HepG2 (cell line): Measurements from ENCODE around the gene TJP2. TPM values are rescaled to one million over a fixed set of nuclear protein-coding genes. Genes with fewer than 3 reads are reported as not detected.

Experiments used
- DMAP1 ChIP-seq: IDR thresholded peaks from 2 replicates; pipeline ENCODE4 v1.6.1; 2016
- EHMT2 ChIP-seq: fragments of 200-600 bp; sonication (generic); IDR thresholded peaks from 2 replicates; pipeline ENCODE4 v1.7.0; 2017; ENCODE audit warnings: antibody characterized with exemption, low read depth, low read length, borderline replicate concordance
- GABPB1 ChIP-seq: IDR thresholded peaks from 2 replicates; pipeline ENCODE4 v1.6.1; 2016; ENCODE audit warnings: mild to moderate bottlenecking, missing genetic modification reagents, moderate library complexity, missing compliant biosample characterization
- HIVEP1 ChIP-seq: sonication (generic); formaldehyde crosslinking; IDR thresholded peaks from 2 replicates; pipeline ENCODE4 v1.4.0; 2020; ENCODE audit warnings: mild to moderate bottlenecking, missing genetic modification reagents
- MAF1 ChIP-seq: sonication (generic); formaldehyde crosslinking; IDR thresholded peaks from 2 replicates; pipeline ENCODE4 v1.5.0; 2020; ENCODE audit warnings: missing genetic modification reagents, borderline replicate concordance
- MIER2 ChIP-seq: IDR thresholded peaks from 2 replicates; pipeline ENCODE4 v1.6.1; 2016; ENCODE audit warnings: missing biosample characterization, missing genetic modification reagents
- MTF2 ChIP-seq: sonication (generic); formaldehyde crosslinking; IDR thresholded peaks from 2 replicates; pipeline ENCODE4 v1.5.0; 2020; ENCODE audit warnings: missing genetic modification reagents, borderline replicate concordance
- NFKB2 ChIP-seq: sonication (generic); formaldehyde crosslinking; IDR thresholded peaks from 2 replicates; pipeline ENCODE4 v1.4.0; 2020; ENCODE audit warnings: missing genetic modification reagents, borderline replicate concordance
- SAFB2 ChIP-seq: sonication (generic); formaldehyde crosslinking; IDR thresholded peaks from 2 replicates; pipeline ENCODE4 v1.5.1; 2020; ENCODE audit warnings: missing genetic modification reagents, low read depth, mild to moderate bottlenecking, borderline replicate concordance
- SMAD9 ChIP-seq: sonication (generic); formaldehyde crosslinking; IDR thresholded peaks from 2 replicates; pipeline ENCODE4 v1.5.1; 2020; ENCODE audit warnings: mild to moderate bottlenecking, missing genetic modification reagents
- STAG1 ChIP-seq: sonication (generic); formaldehyde crosslinking; IDR thresholded peaks from 2 replicates; pipeline ENCODE4 v1.4.0; 2020; ENCODE audit warnings: missing genetic modification reagents
- ZFP62 ChIP-seq: sonication (generic); formaldehyde crosslinking; IDR thresholded peaks from 2 replicates; pipeline ENCODE4 v1.4.0; 2020; ENCODE audit warnings: missing genetic modification reagents
- ZKSCAN8 ChIP-seq: IDR thresholded peaks from 2 replicates; pipeline ENCODE4 v1.6.1; 2016; ENCODE audit warnings: borderline replicate concordance, missing genetic modification reagents, missing compliant biosample characterization
- ZNF121 ChIP-seq: sonication (generic); formaldehyde crosslinking; IDR thresholded peaks from 2 replicates; pipeline ENCODE4 v1.5.0; 2020; ENCODE audit warnings: mild to moderate bottlenecking, missing genetic modification reagents
- ZNF20 ChIP-seq: sonication (generic); formaldehyde crosslinking; IDR thresholded peaks from 2 replicates; pipeline ENCODE4 v1.4.0; 2020; ENCODE audit warnings: mild to moderate bottlenecking, moderate library complexity, missing genetic modification reagents
- ZNF343 ChIP-seq: sonication (generic); formaldehyde crosslinking; IDR thresholded peaks from 2 replicates; pipeline ENCODE4 v1.4.0; 2020; ENCODE audit warnings: mild to moderate bottlenecking, missing genetic modification reagents
- ZNF589 ChIP-seq: sonication (generic); formaldehyde crosslinking; conservative IDR thresholded peaks from 2 replicates; pipeline ENCODE4 v1.8.0; 2022; ENCODE audit warnings: mild to moderate bottlenecking, moderate library complexity, missing genetic modification reagents
- ZNF710 ChIP-seq: sonication (generic); formaldehyde crosslinking; IDR thresholded peaks from 2 replicates; pipeline ENCODE4 v1.5.0; 2020; ENCODE audit warnings: mild to moderate bottlenecking, missing genetic modification reagents, borderline replicate concordance
- polyA plus RNA-seq, 8 experiments: library from polyadenylated mRNA; depleted of rRNA in 3 of 8; stranded (reverse) in 7 of 8; unstranded in 1 of 8; fragments of >200 nt; fragmentation: Illumina TruSeq in 4 of 8; extraction: Trizol in 4 of 8; gene quantifications; 2 replicates each; pipeline versions ENCODE4 v1.2.1 to v1.2.3, GENCODE V29; 2011 to 2016; ENCODE audit warnings: low read depth in 4 of 8, missing spikeins in 1 of 8, mixed read lengths in 1 of 8; ENCODE audit not compliant: insufficient read depth in 1 of 8
- total RNA-seq, 5 experiments: library from RNA; depleted of rRNA; stranded (reverse); fragments of >200 nt; fragmentation: Illumina TruSeq; extraction: Trizol; gene quantifications; 2 replicates each; pipeline ENCODE4 v1.2.3, GENCODE V29; 2016; ENCODE audit warnings: low read depth in 1 of 5
- TF ChIP-seq, protein P1 (sequence below): sonication (generic); formaldehyde crosslinking; IDR thresholded peaks from 2 replicates; pipeline ENCODE4 v1.4.0; 2020; ENCODE audit warnings: mild to moderate bottlenecking, missing genetic modification reagents
- TF ChIP-seq, protein P2 (sequence below): sonication (generic); formaldehyde crosslinking; IDR thresholded peaks from 2 replicates; pipeline ENCODE4 v1.5.0; 2020; ENCODE audit warnings: mild to moderate bottlenecking, missing genetic modification reagents
- TF ChIP-seq, protein P3 (sequence below): sonication (generic); formaldehyde crosslinking; IDR thresholded peaks from 2 replicates; pipeline ENCODE4 v1.8.1; 2023; ENCODE audit warnings: missing genetic modification reagents, mild to moderate bottlenecking, borderline replicate concordance
- TF ChIP-seq, protein P4 (sequence below): sonication (generic); formaldehyde crosslinking; IDR thresholded peaks from 2 replicates; pipeline ENCODE4 v1.8.0; 2022; ENCODE audit warnings: mild to moderate bottlenecking, missing genetic modification reagents, moderate library complexity

Gene TJP2
- total and polyA plus RNA-seq, 2 of the 13 experiments (the other 11 are each of a cell fraction or from before 2014, with no cell fraction given), result 109 to 110 TPM

- TF ChIP-seq, protein P1, sequence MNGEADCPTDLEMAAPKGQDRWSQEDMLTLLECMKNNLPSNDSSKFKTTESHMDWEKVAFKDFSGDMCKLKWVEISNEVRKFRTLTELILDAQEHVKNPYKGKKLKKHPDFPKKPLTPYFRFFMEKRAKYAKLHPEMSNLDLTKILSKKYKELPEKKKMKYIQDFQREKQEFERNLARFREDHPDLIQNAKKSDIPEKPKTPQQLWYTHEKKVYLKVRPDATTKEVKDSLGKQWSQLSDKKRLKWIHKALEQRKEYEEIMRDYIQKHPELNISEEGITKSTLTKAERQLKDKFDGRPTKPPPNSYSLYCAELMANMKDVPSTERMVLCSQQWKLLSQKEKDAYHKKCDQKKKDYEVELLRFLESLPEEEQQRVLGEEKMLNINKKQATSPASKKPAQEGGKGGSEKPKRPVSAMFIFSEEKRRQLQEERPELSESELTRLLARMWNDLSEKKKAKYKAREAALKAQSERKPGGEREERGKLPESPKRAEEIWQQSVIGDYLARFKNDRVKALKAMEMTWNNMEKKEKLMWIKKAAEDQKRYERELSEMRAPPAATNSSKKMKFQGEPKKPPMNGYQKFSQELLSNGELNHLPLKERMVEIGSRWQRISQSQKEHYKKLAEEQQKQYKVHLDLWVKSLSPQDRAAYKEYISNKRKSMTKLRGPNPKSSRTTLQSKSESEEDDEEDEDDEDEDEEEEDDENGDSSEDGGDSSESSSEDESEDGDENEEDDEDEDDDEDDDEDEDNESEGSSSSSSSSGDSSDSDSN (CRISPR knock-in tag), result peak; percentile 72
- TF ChIP-seq GABPB1 (CRISPR knock-in tag) (peak; percentile 15; the same call in 1 of the 2 replicates), ZNF20 (CRISPR knock-in tag) (no peak), EHMT2 (no peak), ZFP62 (CRISPR knock-in tag) (no peak), ZNF121 (CRISPR knock-in tag) (0 out of 2 replicates have a peak, but pooled peaks have one; percentile 6), SAFB2 (CRISPR knock-in tag) (no peak), STAG1 (CRISPR knock-in tag) (no peak), MIER2 (CRISPR knock-in tag) (no peak), ZNF589 (CRISPR knock-in tag) (no peak), ZNF710 (CRISPR knock-in tag) (no peak), DMAP1 (CRISPR knock-in tag) (peak; percentile 38), ZNF343 (CRISPR knock-in tag) (no peak), MAF1 (CRISPR knock-in tag) (no peak), MTF2 (CRISPR knock-in tag) (no peak), HIVEP1 (CRISPR knock-in tag) (no peak), ZKSCAN8 (no peak), NFKB2 (CRISPR knock-in tag) (0 out of 2 replicates have a peak, but pooled peaks have one; percentile 3), SMAD9 (CRISPR knock-in tag) (no peak)
- TF ChIP-seq, protein P2, sequence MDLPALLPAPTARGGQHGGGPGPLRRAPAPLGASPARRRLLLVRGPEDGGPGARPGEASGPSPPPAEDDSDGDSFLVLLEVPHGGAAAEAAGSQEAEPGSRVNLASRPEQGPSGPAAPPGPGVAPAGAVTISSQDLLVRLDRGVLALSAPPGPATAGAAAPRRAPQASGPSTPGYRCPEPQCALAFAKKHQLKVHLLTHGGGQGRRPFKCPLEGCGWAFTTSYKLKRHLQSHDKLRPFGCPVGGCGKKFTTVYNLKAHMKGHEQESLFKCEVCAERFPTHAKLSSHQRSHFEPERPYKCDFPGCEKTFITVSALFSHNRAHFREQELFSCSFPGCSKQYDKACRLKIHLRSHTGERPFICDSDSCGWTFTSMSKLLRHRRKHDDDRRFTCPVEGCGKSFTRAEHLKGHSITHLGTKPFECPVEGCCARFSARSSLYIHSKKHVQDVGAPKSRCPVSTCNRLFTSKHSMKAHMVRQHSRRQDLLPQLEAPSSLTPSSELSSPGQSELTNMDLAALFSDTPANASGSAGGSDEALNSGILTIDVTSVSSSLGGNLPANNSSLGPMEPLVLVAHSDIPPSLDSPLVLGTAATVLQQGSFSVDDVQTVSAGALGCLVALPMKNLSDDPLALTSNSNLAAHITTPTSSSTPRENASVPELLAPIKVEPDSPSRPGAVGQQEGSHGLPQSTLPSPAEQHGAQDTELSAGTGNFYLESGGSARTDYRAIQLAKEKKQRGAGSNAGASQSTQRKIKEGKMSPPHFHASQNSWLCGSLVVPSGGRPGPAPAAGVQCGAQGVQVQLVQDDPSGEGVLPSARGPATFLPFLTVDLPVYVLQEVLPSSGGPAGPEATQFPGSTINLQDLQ (CRISPR knock-in tag), result peak; percentile 79; the same call in 1 of the 2 replicates
- TF ChIP-seq, protein P3, sequence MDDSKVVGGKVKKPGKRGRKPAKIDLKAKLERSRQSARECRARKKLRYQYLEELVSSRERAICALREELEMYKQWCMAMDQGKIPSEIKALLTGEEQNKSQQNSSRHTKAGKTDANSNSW, result no peak
- TF ChIP-seq, protein P4, sequence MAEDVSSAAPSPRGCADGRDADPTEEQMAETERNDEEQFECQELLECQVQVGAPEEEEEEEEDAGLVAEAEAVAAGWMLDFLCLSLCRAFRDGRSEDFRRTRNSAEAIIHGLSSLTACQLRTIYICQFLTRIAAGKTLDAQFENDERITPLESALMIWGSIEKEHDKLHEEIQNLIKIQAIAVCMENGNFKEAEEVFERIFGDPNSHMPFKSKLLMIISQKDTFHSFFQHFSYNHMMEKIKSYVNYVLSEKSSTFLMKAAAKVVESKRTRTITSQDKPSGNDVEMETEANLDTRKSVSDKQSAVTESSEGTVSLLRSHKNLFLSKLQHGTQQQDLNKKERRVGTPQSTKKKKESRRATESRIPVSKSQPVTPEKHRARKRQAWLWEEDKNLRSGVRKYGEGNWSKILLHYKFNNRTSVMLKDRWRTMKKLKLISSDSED (CRISPR knock-in tag), result no peak
Observed at GRCh38 chr9:69173891-69174615, at the start of gene TJP2 (continued).
